ENCODE data around the gene OSBPL3. TPM values are rescaled to one million over a fixed set of nuclear protein-coding genes. Genes with fewer than 3 reads are reported as not detected.

Gene OSBPL3
- total and polyA plus RNA-seq, 2 donors (not counting 1 experiment from before 2014, with no cell fraction given): 22.7 to 70.2 TPM

GRCh38 chr7:24896031-24896501, 83.9 kb downstream of the OSBPL3 start:
- H2AFZ ChIP-seq (ENCODE audit: low read length): no peak overlapping the region
- H3K27ac ChIP-seq (ENCODE audit: insufficient read depth, low read length): no peak overlapping the region
- no peak overlapping the region for H3K9ac ChIP-seq (ENCODE audit: insufficient read depth, low read length)
- H3K9me3 ChIP-seq (ENCODE audit: control insufficient read depth, insufficient read depth, low read depth, low read length): no peaks in the 10 kb centered on the region
- H3K36me3 ChIP-seq (ENCODE audit: control insufficient read depth, insufficient read depth, low read length): no peaks in the 10 kb centered on the region
- TF ChIP-seq CTCF (conservative IDR thresholded peaks at IDR 0.05 in 1 of 2, IDR thresholded peaks at IDR 0.05 in 1 of 2; ENCODE audit: low read depth in 1 of 2, low read length in 2 of 2) (no peak), EZH2 (IDR thresholded peaks at IDR 0.05; ENCODE audit: low read length, missing control alignments) (no peak)
- peaks cover 26% of the 10 kb centered on the region for H3K79me2 ChIP-seq (ENCODE audit: control insufficient read depth, insufficient read depth, low read length)
- DNase-seq (ENCODE audit: low read depth in 2 of 2): no peak
- no peak overlapping the region for H3K4me3 ChIP-seq (replicated peaks in 1 of 4; ENCODE audit: control extremely low read depth in 1 of 4, insufficient read depth in 1 of 4, low read depth in 3 of 4, low read length in 4 of 4)
- H3K4me2 ChIP-seq (ENCODE audit: extremely low read depth, insufficient read depth, low read length): no peak overlapping the region
- H4K20me1 ChIP-seq (ENCODE audit: control insufficient read depth, extremely low read depth, insufficient read depth, low read length): peaks cover 2% of the 10 kb centered on the region
- H3K27me3 ChIP-seq (ENCODE audit: control insufficient read depth, insufficient read depth, low read length): no peaks in the 10 kb centered on the region
- H3K4me1 ChIP-seq (ENCODE audit: control insufficient read depth, extremely low read depth, insufficient read depth, low read length): no peaks in the 10 kb centered on the region

GRCh38 chr7:24894429-24895221, 85.4 kb downstream of the OSBPL3 start:
- TF ChIP-seq CTCF (conservative IDR thresholded peaks at IDR 0.05 in 1 of 2, IDR thresholded peaks at IDR 0.05 in 1 of 2; ENCODE audit: low read depth in 1 of 2, low read length in 2 of 2) (peak; percentile 25 to 32), EZH2 (IDR thresholded peaks at IDR 0.05; ENCODE audit: low read length, missing control alignments) (no peak)
- peaks cover 2% of the 10 kb centered on the region for H4K20me1 ChIP-seq (ENCODE audit: control insufficient read depth, extremely low read depth, insufficient read depth, low read length)
- no peaks in the 10 kb centered on the region for H3K9me3 ChIP-seq (ENCODE audit: control insufficient read depth, insufficient read depth, low read depth, low read length)
- no peaks in the 10 kb centered on the region for H3K4me1 ChIP-seq (ENCODE audit: control insufficient read depth, extremely low read depth, insufficient read depth, low read length)
- peaks cover 28% of the 10 kb centered on the region for H3K79me2 ChIP-seq (ENCODE audit: control insufficient read depth, insufficient read depth, low read length)
- no peak overlapping the region for H3K4me2 ChIP-seq (ENCODE audit: extremely low read depth, insufficient read depth, low read length)
- H3K9ac ChIP-seq (ENCODE audit: insufficient read depth, low read length): no peak overlapping the region
- no peak overlapping the region for H3K4me3 ChIP-seq (replicated peaks in 1 of 4; ENCODE audit: control extremely low read depth in 1 of 4, insufficient read depth in 1 of 4, low read depth in 3 of 4, low read length in 4 of 4)
- no peaks in the 10 kb centered on the region for H3K27me3 ChIP-seq (ENCODE audit: control insufficient read depth, insufficient read depth, low read length)
- no peak for DNase-seq (ENCODE audit: low read depth in 2 of 2)
- H2AFZ ChIP-seq (ENCODE audit: low read length): no peak overlapping the region
- H3K27ac ChIP-seq (ENCODE audit: insufficient read depth, low read length): no peak overlapping the region
- peaks cover 1% of the 10 kb centered on the region for H3K36me3 ChIP-seq (ENCODE audit: control insufficient read depth, insufficient read depth, low read length)

GRCh38 chr7:24891311-24891735, 88.7 kb downstream of the OSBPL3 start:
- H3K4me1 ChIP-seq (ENCODE audit: control insufficient read depth, extremely low read depth, insufficient read depth, low read length): no peaks in the 10 kb centered on the region
- H3K79me2 ChIP-seq (ENCODE audit: control insufficient read depth, insufficient read depth, low read length): peaks cover 14% of the 10 kb centered on the region
- no peak for TF ChIP-seq EZH2 (IDR thresholded peaks at IDR 0.05; ENCODE audit: low read length, missing control alignments)
- TF ChIP-seq CTCF (conservative IDR thresholded peaks at IDR 0.05 in 1 of 2, IDR thresholded peaks at IDR 0.05 in 1 of 2; ENCODE audit: low read depth in 1 of 2, low read length in 2 of 2): no peak
- no peak overlapping the region for H3K4me2 ChIP-seq (ENCODE audit: extremely low read depth, insufficient read depth, low read length)
- no peak overlapping the region for H2AFZ ChIP-seq (ENCODE audit: low read length)
- H3K9ac ChIP-seq (ENCODE audit: insufficient read depth, low read length): no peak overlapping the region
- no peaks in the 10 kb centered on the region for H3K9me3 ChIP-seq (ENCODE audit: control insufficient read depth, insufficient read depth, low read depth, low read length)
- peak in 1 of 2 donors; percentile 57 for DNase-seq (ENCODE audit: low read depth in 2 of 2)
- no peaks in the 10 kb centered on the region for H4K20me1 ChIP-seq (ENCODE audit: control insufficient read depth, extremely low read depth, insufficient read depth, low read length)
- H3K36me3 ChIP-seq (ENCODE audit: control insufficient read depth, insufficient read depth, low read length): peaks cover 3% of the 10 kb centered on the region
- no peaks in the 10 kb centered on the region for H3K27me3 ChIP-seq (ENCODE audit: control insufficient read depth, insufficient read depth, low read length)
- no peak overlapping the region for H3K27ac ChIP-seq (ENCODE audit: insufficient read depth, low read length)
- H3K4me3 ChIP-seq (replicated peaks in 1 of 4; ENCODE audit: control extremely low read depth in 1 of 4, insufficient read depth in 1 of 4, low read depth in 3 of 4, low read length in 4 of 4): no peak overlapping the region

Measured in fibroblast of lung (primary cell).